Fibroblast of lung (primary cell): ENCODE measurements around the gene NPTX1.

ENCODE experiments used
- EZH2 ChIP-seq: IDR thresholded peaks from 2 replicates; pipeline ENCODE4 v1.5.1; 2012; ENCODE audit warnings: low read length, control low read depth, mild to moderate bottlenecking; ENCODE audit errors: missing control alignments
- TF ChIP-seq, protein P1 (sequence below), 2 donors: IDR thresholded peaks in 1 of 2; conservative IDR thresholded peaks in 1 of 2; 1 replicate in 1 of 2; 2 replicates in 1 of 2; pipeline ENCODE4 v1.5.1; 2011 to 2012; ENCODE audit warnings: low read length in 2 of 2, control low read depth in 1 of 2, inconsistent platforms in 1 of 2, low read depth in 1 of 2, mild to moderate bottlenecking in 1 of 2

DNA sequence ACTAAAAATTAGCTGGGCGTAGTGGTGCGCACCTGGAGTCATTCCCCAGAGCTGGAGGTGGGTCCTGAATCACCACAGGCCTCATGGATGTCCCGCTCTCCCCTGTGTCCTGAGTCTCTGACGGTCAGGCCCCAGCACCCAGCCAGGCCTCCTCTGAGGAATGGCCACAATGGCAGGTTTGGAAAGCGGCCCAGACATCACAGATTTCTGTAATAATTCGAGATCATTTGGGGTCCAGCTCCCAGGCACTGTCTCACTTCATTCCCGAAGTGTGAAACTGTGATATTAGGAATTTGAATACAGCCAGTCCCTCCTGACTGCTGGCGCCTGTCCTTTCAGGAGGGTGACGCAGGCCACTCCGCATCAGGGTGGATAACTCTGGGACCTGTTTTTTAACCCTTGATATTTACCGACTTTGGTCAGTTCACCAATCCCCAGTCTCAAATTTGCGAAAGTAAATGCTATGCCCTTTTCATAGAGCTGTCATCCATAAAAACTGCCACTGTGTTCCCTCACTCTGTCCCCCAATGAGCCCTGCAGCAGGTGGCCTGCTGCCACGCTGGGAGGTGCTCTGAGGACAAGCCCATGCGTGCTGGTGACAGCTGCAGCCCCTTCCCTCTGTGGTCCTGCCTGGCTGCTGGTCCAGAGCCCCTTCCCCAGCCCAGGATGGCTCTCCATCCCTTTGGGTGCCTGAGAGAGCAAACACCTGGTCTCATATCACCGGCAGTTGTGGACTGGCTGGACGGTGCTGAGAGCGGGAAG, 39.9 kb upstream of the NPTX1 start:
- TF ChIP-seq, protein P1, sequence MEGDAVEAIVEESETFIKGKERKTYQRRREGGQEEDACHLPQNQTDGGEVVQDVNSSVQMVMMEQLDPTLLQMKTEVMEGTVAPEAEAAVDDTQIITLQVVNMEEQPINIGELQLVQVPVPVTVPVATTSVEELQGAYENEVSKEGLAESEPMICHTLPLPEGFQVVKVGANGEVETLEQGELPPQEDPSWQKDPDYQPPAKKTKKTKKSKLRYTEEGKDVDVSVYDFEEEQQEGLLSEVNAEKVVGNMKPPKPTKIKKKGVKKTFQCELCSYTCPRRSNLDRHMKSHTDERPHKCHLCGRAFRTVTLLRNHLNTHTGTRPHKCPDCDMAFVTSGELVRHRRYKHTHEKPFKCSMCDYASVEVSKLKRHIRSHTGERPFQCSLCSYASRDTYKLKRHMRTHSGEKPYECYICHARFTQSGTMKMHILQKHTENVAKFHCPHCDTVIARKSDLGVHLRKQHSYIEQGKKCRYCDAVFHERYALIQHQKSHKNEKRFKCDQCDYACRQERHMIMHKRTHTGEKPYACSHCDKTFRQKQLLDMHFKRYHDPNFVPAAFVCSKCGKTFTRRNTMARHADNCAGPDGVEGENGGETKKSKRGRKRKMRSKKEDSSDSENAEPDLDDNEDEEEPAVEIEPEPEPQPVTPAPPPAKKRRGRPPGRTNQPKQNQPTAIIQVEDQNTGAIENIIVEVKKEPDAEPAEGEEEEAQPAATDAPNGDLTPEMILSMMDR (conservative IDR thresholded peaks at IDR 0.05 in 1 of 2, IDR thresholded peaks at IDR 0.05 in 1 of 2; ENCODE audit: low read depth in 1 of 2, low read length in 2 of 2): no peak
- no peak for TF ChIP-seq EZH2
